HepG2 (cell line): ENCODE data around the gene TRAK1. TPM values are rescaled to one million over a fixed set of nuclear protein-coding genes. Genes with fewer than 3 reads are reported as not detected.

ENCODE experiments used
- ATAC-seq: fragments of 200-7000 bp; cut with Tn5 transposase; 3 replicates; pipeline ENCODE4 v1.9.1; 2020; ENCODE audit warnings: mild to moderate bottlenecking, moderate library complexity
- BruUV-seq: library from RNA; stranded (reverse); fragments of 400-500 nt; replicated peaks from 2 replicates; lab custom pipeline; 2021; lab: Mats Ljungman, UMichigan
- CTCF ChIA-PET: fragments of 300-600 bp; formaldehyde crosslinking; extraction: SDS; loops from one replicate; lab custom pipeline; 2021; ENCODE audit warnings: low total read pairs, inconsistent platforms, low intra/inter-chr PET ratio; lab: Yijun Ruan, JAX
- POLR2A ChIA-PET: fragments of 350-600 bp; sonication (Branson Sonifier 250); formaldehyde crosslinking; loops from one replicate; lab custom pipeline; 2020; ENCODE audit warnings: antibody characterized with exemption, inconsistent platforms; lab: Yijun Ruan, JAX
- DNase-seq: peaks from one replicate; pipeline ENCODE4 v3.0.0-alpha.2; 2015; ENCODE audit warnings: low spot score
- FAIRE-seq: peaks from 3 replicates; lab custom pipeline; 2011; peaks lifted over from hg19 to GRCh38; lab: Jason Lieb, UNC
- H2AFZ ChIP-seq: one replicate; pipeline ENCODE4 v1.6.1; 2011; ENCODE audit warnings: low read length, inconsistent platforms
- H3K27ac ChIP-seq: fragments of 300-600 bp; 3 replicates; pipeline ENCODE4 v1.8.0; 2011; ENCODE audit warnings: mixed run types, mild to moderate bottlenecking, mixed read lengths, low read length, inconsistent platforms; ENCODE audit not compliant: insufficient read depth; ENCODE audit errors: extremely low read length
- H3K27me3 ChIP-seq, 2 experiments: fragments of 200-600 bp in 1 of 2; 2 replicates in 1 of 2; 3 replicates in 1 of 2; pipeline versions ENCODE4 v1.6.0 to v1.8.0; 2011; ENCODE audit warnings: low read length in 2 of 2, mild to moderate bottlenecking in 2 of 2, moderate library complexity in 2 of 2, inconsistent platforms in 1 of 2; ENCODE audit not compliant: insufficient read depth in 2 of 2, control insufficient read depth in 1 of 2
- H3K36me3 ChIP-seq, 2 experiments: fragments of 200-600 bp in 1 of 2; replicated peaks in 1 of 2; 2 replicates in 1 of 2; 3 replicates in 1 of 2; pipeline versions ENCODE4 v1.5.1 to v1.8.0; 2011; ENCODE audit warnings: low read length in 2 of 2, inconsistent platforms in 1 of 2; ENCODE audit not compliant: insufficient read depth in 2 of 2, control insufficient read depth in 1 of 2
- H3K4me1 ChIP-seq: 2 replicates; pipeline ENCODE4 v1.5.1; 2012; ENCODE audit warnings: low read length, inconsistent platforms; ENCODE audit not compliant: insufficient read depth
- H3K4me2 ChIP-seq: 2 replicates; pipeline ENCODE4 v1.6.0; 2011; ENCODE audit warnings: low read depth, low read length, inconsistent platforms
- H3K4me3 ChIP-seq, 3 experiments: fragments of 200-600 bp in 1 of 3; sonication (generic), shearing (Covaris generic) in 1 of 3; replicated peaks in 1 of 3; 2 replicates each; pipeline ENCODE4 v1.5.1; 2011 to 2016; ENCODE audit warnings: low read length in 3 of 3, inconsistent platforms in 2 of 3, low read depth in 2 of 3, mild to moderate bottlenecking in 2 of 3, control low read depth in 1 of 3, mixed read lengths in 1 of 3; ENCODE audit not compliant: insufficient read depth in 1 of 3
- H3K79me2 ChIP-seq: one replicate; pipeline ENCODE4 v1.6.1; 2011; ENCODE audit warnings: low read length, inconsistent platforms; ENCODE audit not compliant: insufficient read depth
- H3K9ac ChIP-seq: 2 replicates; pipeline ENCODE4 v1.6.0; 2011; ENCODE audit warnings: mild to moderate bottlenecking, low read depth, low read length, inconsistent platforms; ENCODE audit not compliant: insufficient read depth
- H3K9me3 ChIP-seq: 2 replicates; pipeline ENCODE4 v1.5.1; 2012; ENCODE audit warnings: mild to moderate bottlenecking, low read length
- H4K20me1 ChIP-seq: 2 replicates; pipeline ENCODE4 v1.6.0; 2011; ENCODE audit warnings: inconsistent platforms, mild to moderate bottlenecking, low read length, moderate library complexity; ENCODE audit not compliant: insufficient read depth
- ADNP ChIP-seq: sonication (generic); formaldehyde crosslinking; IDR thresholded peaks from 2 replicates; pipeline ENCODE4 v1.4.0; 2020; ENCODE audit warnings: missing genetic modification reagents
- AGO2 ChIP-seq: fragments of 200-400 bp; formaldehyde crosslinking; optimal IDR thresholded peaks from 2 replicates; pipeline ENCODE3; 2017; ENCODE audit warnings: mild to moderate bottlenecking, low read depth, low read length, moderate library complexity
- ATF6 ChIP-seq: sonication (generic); formaldehyde crosslinking; conservative IDR thresholded peaks from 2 replicates; pipeline ENCODE4 v1.4.0; 2020; ENCODE audit warnings: missing genetic modification reagents
- ISX ChIP-seq: sonication (generic); formaldehyde crosslinking; conservative IDR thresholded peaks from 2 replicates; pipeline ENCODE4 v1.5.0; 2020; ENCODE audit warnings: missing genetic modification reagents
- JUNB ChIP-seq: sonication (generic); formaldehyde crosslinking; IDR thresholded peaks from 2 replicates; pipeline ENCODE4 v1.8.0; 2022; ENCODE audit warnings: missing genetic modification reagents, mild to moderate bottlenecking, borderline replicate concordance
- MXI1 ChIP-seq: IDR thresholded peaks from 3 replicates; pipeline ENCODE4 v1.6.1; 2012; ENCODE audit warnings: low read depth, low read length, inconsistent platforms, borderline replicate concordance
- NCOA1 ChIP-seq: sonication (generic); formaldehyde crosslinking; IDR thresholded peaks from 2 replicates; pipeline ENCODE4 v1.9.0; 2021; ENCODE audit warnings: missing genetic modification reagents
- SALL2 ChIP-seq: sonication (generic); formaldehyde crosslinking; IDR thresholded peaks from 2 replicates; pipeline ENCODE4 v1.8.1; 2023; ENCODE audit warnings: mild to moderate bottlenecking, missing genetic modification reagents, inconsistent platforms
- SIX4 ChIP-seq: sonication (generic); formaldehyde crosslinking; IDR thresholded peaks from 2 replicates; pipeline ENCODE4 v1.4.0; 2020; ENCODE audit warnings: missing genetic modification reagents
- ZC3H13 ChIP-seq: sonication (generic); formaldehyde crosslinking; IDR thresholded peaks from 2 replicates; pipeline ENCODE4 v1.8.1; 2023; ENCODE audit warnings: mild to moderate bottlenecking, missing genetic modification reagents, moderate library complexity
- ZNF543 ChIP-seq: sonication (generic); formaldehyde crosslinking; IDR thresholded peaks from 2 replicates; pipeline ENCODE4 v1.4.0; 2020; ENCODE audit warnings: mild to moderate bottlenecking, missing genetic modification reagents
- ZNF552 ChIP-seq: sonication (generic); formaldehyde crosslinking; IDR thresholded peaks from 2 replicates; pipeline ENCODE4 v1.9.0; 2022; ENCODE audit warnings: missing genetic modification reagents, mild to moderate bottlenecking, borderline replicate concordance
- ZNF639 ChIP-seq: conservative IDR thresholded peaks from 2 replicates; pipeline ENCODE4 v1.6.1; 2018; ENCODE audit warnings: missing genetic modification reagents
- ZNF674 ChIP-seq: sonication (generic); formaldehyde crosslinking; IDR thresholded peaks from 2 replicates; pipeline ENCODE4 v1.5.0; 2020; ENCODE audit warnings: low read depth, mild to moderate bottlenecking, missing genetic modification reagents
- ZNF790 ChIP-seq: sonication (generic); formaldehyde crosslinking; IDR thresholded peaks from 2 replicates; pipeline ENCODE4 v1.8.0; 2022; ENCODE audit warnings: missing genetic modification reagents, mild to moderate bottlenecking, borderline replicate concordance
- WGBS: methylation state at CpG from one replicate; pipeline ENCODE4 v1.1.6; 2017; ENCODE audit warnings: low lambda C conversion rate; 5-methylcytosine and 5-hydroxymethylcytosine counted together
- in situ Hi-C: cut with HindIII; loops from 2 replicates; pipeline ENCODE4 v1.10.0; 2017; ENCODE audit warnings: low pct_unique_long_range_greater_than_20kb; ENCODE audit not compliant: extremely low pct_ligation_motif_present
- intact Hi-C: fragments of 100-400 bp; cut with micrococcal nuclease; formaldehyde crosslinking; loops from one replicate; pipeline ENCODE4 v1.10.0; 2022; ENCODE audit not compliant: unreplicated experiment
- polyA plus RNA-seq, 8 experiments: library from polyadenylated mRNA; depleted of rRNA in 3 of 8; stranded (reverse) in 7 of 8; unstranded in 1 of 8; fragments of >200 nt; fragmentation: Illumina TruSeq in 4 of 8; extraction: Trizol in 4 of 8; gene quantifications; 2 replicates each; pipeline versions ENCODE4 v1.2.1 to v1.2.3, GENCODE V29; 2011 to 2016; ENCODE audit warnings: low read depth in 4 of 8, missing spikeins in 1 of 8, mixed read lengths in 1 of 8; ENCODE audit not compliant: insufficient read depth in 1 of 8
- total RNA-seq, 5 experiments: library from RNA; depleted of rRNA; stranded (reverse); fragments of >200 nt; fragmentation: Illumina TruSeq; extraction: Trizol; gene quantifications; 2 replicates each; pipeline ENCODE4 v1.2.3, GENCODE V29; 2016; ENCODE audit warnings: low read depth in 1 of 5
- TF ChIP-seq, protein P1 (sequence below): sonication (generic); formaldehyde crosslinking; IDR thresholded peaks from 2 replicates; pipeline ENCODE4 v1.8.1; 2023; ENCODE audit warnings: missing genetic modification reagents, inconsistent platforms, borderline replicate concordance
- TF ChIP-seq, protein P2 (sequence below), 2 experiments: sonication (generic) in 1 of 2; formaldehyde crosslinking in 1 of 2; IDR thresholded peaks; 2 replicates each; pipeline versions ENCODE4 v1.5.1 to v1.6.1; 2011 to 2020; ENCODE audit warnings: borderline replicate concordance in 1 of 2, low read depth in 1 of 2, low read length in 1 of 2, mild to moderate bottlenecking in 1 of 2, missing genetic modification reagents in 1 of 2, moderate library complexity in 1 of 2

Gene TRAK1
- total and polyA plus RNA-seq, 2 of the 13 experiments (the other 11 are each of a cell fraction or from before 2014, with no cell fraction given): 20.5 to 46.6 TPM

DNA sequence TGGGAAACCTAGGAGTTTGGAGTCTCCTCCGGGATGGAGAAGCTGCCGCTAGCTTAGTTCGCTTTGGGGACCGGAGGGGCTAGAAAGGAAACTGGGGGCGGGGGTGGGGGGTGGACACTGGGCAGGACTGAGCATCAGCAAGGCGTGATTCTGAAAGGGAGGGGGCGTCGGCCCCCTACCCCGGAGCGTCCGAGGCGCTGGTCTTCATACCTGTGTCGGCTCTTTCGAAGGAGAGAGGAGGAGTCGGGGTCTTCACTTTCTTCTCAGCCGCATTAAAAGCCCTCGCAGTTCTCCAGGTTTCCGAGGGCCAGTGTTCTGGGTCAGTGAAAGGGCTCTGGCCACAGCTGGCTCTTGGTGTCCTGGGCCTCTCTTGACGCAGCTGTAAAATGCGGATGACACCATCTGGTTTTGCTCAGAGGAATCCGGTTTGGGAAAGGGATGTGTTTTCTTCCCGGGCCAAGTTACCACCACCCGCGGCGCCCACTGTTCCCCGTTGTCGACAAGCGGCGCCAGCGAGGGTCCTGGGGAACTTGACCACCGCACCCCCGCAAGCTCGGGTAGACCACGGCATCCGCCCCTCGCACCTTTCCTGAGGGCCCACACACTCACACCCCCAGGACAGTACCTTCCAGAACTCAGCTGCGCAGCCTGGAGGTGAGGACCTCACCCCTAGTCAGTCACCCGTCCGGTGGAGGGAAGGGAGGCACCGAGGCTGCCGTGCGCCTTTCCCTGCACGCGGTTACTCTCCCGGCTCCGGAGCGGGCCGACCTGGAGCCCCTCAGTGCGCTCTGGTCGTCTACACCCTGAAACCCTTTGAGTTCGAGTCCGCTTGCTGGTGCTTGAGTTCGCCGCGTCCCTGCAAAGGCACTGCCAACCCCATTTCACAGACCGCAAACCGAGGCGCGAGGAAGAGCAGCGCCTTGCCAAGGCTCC, 174.2 kb downstream of the TRAK1 start:
- Histone ChIP-seq H3K4me3 (no peak overlapping the region), H3K4me1 (no peaks in the 10 kb centered on the region), H3K27me3 (peaks cover 3 to 9% of the 10 kb centered on the region in 2 experiments; a peak in 3 of 5 replicates), H4K20me1 (no peaks in the 10 kb centered on the region), H3K4me2 (no peak overlapping the region), H3K9ac (no peak overlapping the region), H3K27ac (no peak overlapping the region), H3K79me2 (no peaks in the 10 kb centered on the region), H3K36me3 (no peaks in the 10 kb centered on the region), H2AFZ (no peak overlapping the region), H3K9me3 (no peaks in the 10 kb centered on the region)
- ATAC-seq: no peak
- no peak for DNase-seq
- ChIA-PET CTCF (no interaction called here), POLR2A (no interaction called here)
- in situ Hi-C loops: no loop called here
- BruUV-seq: no TSS peak
- WGBS: 75% methylated on average over 44 of the region's 60 CpGs
- no peak for FAIRE-seq
- intact Hi-C loops: no loop called here
- TF ChIP-seq ADNP (CRISPR knock-in tag) (no peak), ZNF543 (CRISPR knock-in tag) (no peak), ATF6 (no peak), ISX (CRISPR knock-in tag) (no peak), JUNB (CRISPR knock-in tag) (no peak), SIX4 (CRISPR knock-in tag) (no peak), AGO2 (no peak), ZNF552 (CRISPR knock-in tag) (no peak), NCOA1 (no peak), ZC3H13 (CRISPR knock-in tag) (no peak), SALL2 (CRISPR knock-in tag) (no peak), MXI1 (no peak), ZNF790 (CRISPR knock-in tag) (no peak), ZNF639 (CRISPR knock-in tag) (no peak), ZNF674 (CRISPR knock-in tag) (no peak)
- TF ChIP-seq, protein P1, sequence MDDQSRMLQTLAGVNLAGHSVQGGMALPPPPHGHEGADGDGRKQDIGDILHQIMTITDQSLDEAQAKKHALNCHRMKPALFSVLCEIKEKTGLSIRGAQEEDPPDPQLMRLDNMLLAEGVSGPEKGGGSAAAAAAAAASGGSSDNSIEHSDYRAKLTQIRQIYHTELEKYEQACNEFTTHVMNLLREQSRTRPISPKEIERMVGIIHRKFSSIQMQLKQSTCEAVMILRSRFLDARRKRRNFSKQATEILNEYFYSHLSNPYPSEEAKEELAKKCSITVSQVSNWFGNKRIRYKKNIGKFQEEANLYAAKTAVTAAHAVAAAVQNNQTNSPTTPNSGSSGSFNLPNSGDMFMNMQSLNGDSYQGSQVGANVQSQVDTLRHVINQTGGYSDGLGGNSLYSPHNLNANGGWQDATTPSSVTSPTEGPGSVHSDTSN: no peak
- TF ChIP-seq, protein P2, sequence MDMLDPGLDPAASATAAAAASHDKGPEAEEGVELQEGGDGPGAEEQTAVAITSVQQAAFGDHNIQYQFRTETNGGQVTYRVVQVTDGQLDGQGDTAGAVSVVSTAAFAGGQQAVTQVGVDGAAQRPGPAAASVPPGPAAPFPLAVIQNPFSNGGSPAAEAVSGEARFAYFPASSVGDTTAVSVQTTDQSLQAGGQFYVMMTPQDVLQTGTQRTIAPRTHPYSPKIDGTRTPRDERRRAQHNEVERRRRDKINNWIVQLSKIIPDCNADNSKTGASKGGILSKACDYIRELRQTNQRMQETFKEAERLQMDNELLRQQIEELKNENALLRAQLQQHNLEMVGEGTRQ (IDR thresholded peaks at IDR 0.05; ENCODE audit: low read depth, low read length): no peak
- TF ChIP-seq, protein P2 (CRISPR knock-in tag; IDR thresholded peaks at IDR 0.05; ENCODE audit: borderline replicate concordance): no peak
